NCI-H2227 treated with DMSO at 0.1 percent for 48 hours (cell line): ENCODE data around the gene ERAL1.
A peak's percentile ranks its signal among the peaks of the same experiment; 100 is the strongest.
"Not testable (repeated sequence)": the region's sequence is repeated elsewhere in the genome, so short reads cannot be mapped to it uniquely, and the experiment has no call there.

ENCODE experiments used
- DNase-seq: peaks from one replicate; lab custom pipeline; 2025; lab: John Stamatoyannopoulos, UW

The ERAL1 gene

GRCh38 chr17:28899212-28899815 lies 44.5 kb downstream of the ERAL1 start:
- no peak for DNase-seq

- DNase-seq: no peak
Observed at GRCh38 chr17:28900986-28901726, 46.3 kb downstream of the ERAL1 start.

GRCh38 chr17:28901866-28902818 lies 47.3 kb downstream of the ERAL1 start:
- DNase-seq: peak; percentile 48

- DNase-seq: peak; percentile 81
Observed at GRCh38 chr17:28902819-28903545, 48.2 kb downstream of the ERAL1 start, which contains the start of gene DHRS13. DHRS13 (minus strand) TSS chr17:28903079; CDS start chr17:28902944, 135 bp downstream.

GRCh38 chr17:28903546-28903841 lies 48.7 kb downstream of the ERAL1 start:
- DNase-seq: not testable (repeated sequence)

- no peak for DNase-seq
Observed at GRCh38 chr17:28904800-28905199, 50.0 kb downstream of the ERAL1 start.

- no peak for DNase-seq
Observed at GRCh38 chr17:28906276-28906675, 51.5 kb downstream of the ERAL1 start.

GRCh38 chr17:28906706-28907438 lies 52.1 kb downstream of the ERAL1 start:
- DNase-seq: no peak

GRCh38 chr17:28907709-28908475 lies 53.1 kb downstream of the ERAL1 start:
- DNase-seq: no peak

GRCh38 chr17:28908640-28909167 lies 53.9 kb downstream of the ERAL1 start:
- no peak for DNase-seq

- DNase-seq: no peak
Observed at GRCh38 chr17:28910534-28910933, 55.7 kb downstream of the ERAL1 start.
